ENCODE measurements around the gene C1GALT1C1. TPM values are rescaled to one million over a fixed set of nuclear protein-coding genes. Genes with fewer than 3 reads are reported as not detected.
"Not testable (repeated sequence)": the region's sequence is repeated elsewhere in the genome, so short reads cannot be mapped to it uniquely, and the experiment has no call there.

Gene C1GALT1C1
- total RNA-seq, 2 donors from 2014 or later, result 16.6 to 17.9 TPM

DNA sequence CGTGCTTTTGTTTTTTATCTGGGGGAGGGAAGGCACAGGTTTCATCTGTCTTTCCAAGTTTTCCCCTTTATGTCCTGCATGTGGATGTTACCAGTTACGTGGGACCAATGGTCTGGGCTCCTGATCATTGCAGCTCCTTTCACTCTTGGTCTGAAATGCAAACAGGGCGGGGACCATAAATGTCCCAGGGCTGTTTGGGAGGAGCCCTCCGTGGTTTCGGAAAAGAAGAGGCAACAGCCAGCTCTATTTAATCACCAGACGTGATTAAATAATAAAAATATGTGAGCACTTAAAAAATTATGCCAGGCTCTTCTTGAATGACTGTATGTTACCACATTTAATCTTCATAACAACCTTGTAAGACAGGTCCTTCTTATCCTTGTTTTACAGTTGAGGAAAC is 30.8 kb upstream of the C1GALT1C1 start:
- DNase-seq, result no peak
- Mint-ChIP-seq H3K27ac (no peak overlapping the region), H3K27me3 (ENCODE audit: insufficient read depth) (no peaks in the 10 kb centered on the region), H3K4me1 (peaks cover 4% of the 10 kb centered on the region), H3K4me3 (no peak overlapping the region), H3K9me3 (peaks cover 46% of the 10 kb centered on the region), H3K36me3 (ENCODE audit: low read depth) (no peaks in the 10 kb centered on the region)
- TF ChIP-seq, protein P1, sequence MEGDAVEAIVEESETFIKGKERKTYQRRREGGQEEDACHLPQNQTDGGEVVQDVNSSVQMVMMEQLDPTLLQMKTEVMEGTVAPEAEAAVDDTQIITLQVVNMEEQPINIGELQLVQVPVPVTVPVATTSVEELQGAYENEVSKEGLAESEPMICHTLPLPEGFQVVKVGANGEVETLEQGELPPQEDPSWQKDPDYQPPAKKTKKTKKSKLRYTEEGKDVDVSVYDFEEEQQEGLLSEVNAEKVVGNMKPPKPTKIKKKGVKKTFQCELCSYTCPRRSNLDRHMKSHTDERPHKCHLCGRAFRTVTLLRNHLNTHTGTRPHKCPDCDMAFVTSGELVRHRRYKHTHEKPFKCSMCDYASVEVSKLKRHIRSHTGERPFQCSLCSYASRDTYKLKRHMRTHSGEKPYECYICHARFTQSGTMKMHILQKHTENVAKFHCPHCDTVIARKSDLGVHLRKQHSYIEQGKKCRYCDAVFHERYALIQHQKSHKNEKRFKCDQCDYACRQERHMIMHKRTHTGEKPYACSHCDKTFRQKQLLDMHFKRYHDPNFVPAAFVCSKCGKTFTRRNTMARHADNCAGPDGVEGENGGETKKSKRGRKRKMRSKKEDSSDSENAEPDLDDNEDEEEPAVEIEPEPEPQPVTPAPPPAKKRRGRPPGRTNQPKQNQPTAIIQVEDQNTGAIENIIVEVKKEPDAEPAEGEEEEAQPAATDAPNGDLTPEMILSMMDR (conservative IDR thresholded peaks at IDR 0.05), result no peak
- no peaks in the 10 kb centered on the region for H3K9me3 ChIP-seq (ENCODE audit: control insufficient read depth, low read length)
- 82% methylated on average over 5 of the region's 6 CpGs; no CpG with 5 or more reads in 1 of the 2 experiments for WGBS, 2 experiments (ENCODE audit: insufficient coverage in 1 of 2, insufficient read length in 1 of 2)
- no peaks in the 10 kb centered on the region for H3K4me1 ChIP-seq (ENCODE audit: control insufficient read depth, insufficient read depth, low read length)
- no peak overlapping the region for H3K4me3 ChIP-seq (ENCODE audit: low read length)
- no peak overlapping the region for H3K9ac ChIP-seq (ENCODE audit: extremely low read depth, low read length, poor library complexity, severe bottlenecking)
- H3K36me3 ChIP-seq (ENCODE audit: control insufficient read depth, insufficient read depth, low read length), result no peaks in the 10 kb centered on the region
- H3K27ac ChIP-seq (ENCODE audit: low read depth, low read length), result no peak overlapping the region
- no peaks in the 10 kb centered on the region for H3K27me3 ChIP-seq (ENCODE audit: control insufficient read depth, insufficient read depth, low read length, poor library complexity, severe bottlenecking)

- WGBS, 2 experiments (ENCODE audit: insufficient coverage in 1 of 2, insufficient read length in 1 of 2), result 84 to 100% methylated on average over 1 to 3 of the region's 3 CpGs
- Histone ChIP-seq H3K4me1 (ENCODE audit: control insufficient read depth, insufficient read depth, low read length) (no peaks in the 10 kb centered on the region), H3K9me3 (ENCODE audit: control insufficient read depth, low read length) (no peaks in the 10 kb centered on the region), H3K27ac (ENCODE audit: low read depth, low read length) (no peak overlapping the region), H3K9ac (ENCODE audit: extremely low read depth, low read length, poor library complexity, severe bottlenecking) (no peak overlapping the region), H3K27me3 (ENCODE audit: control insufficient read depth, insufficient read depth, low read length, poor library complexity, severe bottlenecking) (no peaks in the 10 kb centered on the region), H3K36me3 (ENCODE audit: control insufficient read depth, insufficient read depth, low read length) (no peaks in the 10 kb centered on the region), H3K4me3 (ENCODE audit: low read length) (no peak overlapping the region)
- Mint-ChIP-seq H3K27ac (no peak overlapping the region), H3K36me3 (ENCODE audit: low read depth) (no peaks in the 10 kb centered on the region), H3K27me3 (ENCODE audit: insufficient read depth) (no peaks in the 10 kb centered on the region), H3K9me3 (peaks cover 67% of the 10 kb centered on the region), H3K4me3 (no peak overlapping the region), H3K4me1 (peaks cover 3% of the 10 kb centered on the region)
- DNase-seq, result no peak
- TF ChIP-seq, protein P1 (conservative IDR thresholded peaks at IDR 0.05), result no peak
These were observed 23.1 kb upstream of the C1GALT1C1 start for GRCh38 chrX:120653000-120653399.

- H3K27ac ChIP-seq (ENCODE audit: low read depth, low read length); H3K36me3 ChIP-seq (ENCODE audit: control insufficient read depth, insufficient read depth, low read length); H3K27ac Mint-ChIP-seq; H3K9ac ChIP-seq (ENCODE audit: extremely low read depth, low read length, poor library complexity, severe bottlenecking); H3K9me3 ChIP-seq (ENCODE audit: control insufficient read depth, low read length); H3K4me3 ChIP-seq (ENCODE audit: low read length); H3K27me3 ChIP-seq (ENCODE audit: control insufficient read depth, insufficient read depth, low read length, poor library complexity, severe bottlenecking); H3K4me1 ChIP-seq (ENCODE audit: control insufficient read depth, insufficient read depth, low read length); H3K4me3 Mint-ChIP-seq; H3K36me3 Mint-ChIP-seq (ENCODE audit: low read depth); DNase-seq; H3K4me1 Mint-ChIP-seq; H3K27me3 Mint-ChIP-seq (ENCODE audit: insufficient read depth): not testable (repeated sequence)
- peaks cover 63% of the 10 kb centered on the region for H3K9me3 Mint-ChIP-seq
- no CpG with 5 or more reads among the region's 1 CpG for WGBS, 2 experiments (ENCODE audit: insufficient coverage in 1 of 2, insufficient read length in 1 of 2)
These were observed 22.4 kb upstream of the C1GALT1C1 start for GRCh38 chrX:120652256-120652655.

- Histone ChIP-seq H3K4me1 (ENCODE audit: control insufficient read depth, insufficient read depth, low read length) (no peaks in the 10 kb centered on the region), H3K9ac (ENCODE audit: extremely low read depth, low read length, poor library complexity, severe bottlenecking) (no peak overlapping the region), H3K36me3 (ENCODE audit: control insufficient read depth, insufficient read depth, low read length) (no peaks in the 10 kb centered on the region), H3K27ac (ENCODE audit: low read depth, low read length) (no peak overlapping the region), H3K9me3 (ENCODE audit: control insufficient read depth, low read length) (no peaks in the 10 kb centered on the region), H3K27me3 (ENCODE audit: control insufficient read depth, insufficient read depth, low read length, poor library complexity, severe bottlenecking) (no peaks in the 10 kb centered on the region), H3K4me3 (ENCODE audit: low read length) (no peak overlapping the region)
- H3K9me3 Mint-ChIP-seq, result peaks cover 56% of the 10 kb centered on the region
- H3K36me3 Mint-ChIP-seq (ENCODE audit: low read depth), result no peaks in the 10 kb centered on the region
- 98% methylated on average over 4 of the region's 4 CpGs; no CpG with 5 or more reads in 1 of the 2 experiments for WGBS, 2 experiments (ENCODE audit: insufficient coverage in 1 of 2, insufficient read length in 1 of 2)
- peaks cover 3% of the 10 kb centered on the region for H3K4me1 Mint-ChIP-seq
- H3K27ac Mint-ChIP-seq, result no peak overlapping the region
- H3K27me3 Mint-ChIP-seq (ENCODE audit: insufficient read depth), result no peaks in the 10 kb centered on the region
- H3K4me3 Mint-ChIP-seq, result no peak overlapping the region
- TF ChIP-seq, protein P1 (conservative IDR thresholded peaks at IDR 0.05), result no peak
- no peak for DNase-seq
These were observed 17.3 kb upstream of the C1GALT1C1 start for GRCh38 chrX:120647127-120647526.
